Measurements from ENCODE around the gene PABPC3.
A peak's percentile ranks its signal among the peaks of the same experiment; 100 is the strongest.

GRCh38 chr13:25114220-25114619 lies 18.3 kb downstream of the PABPC3 start:
- TF ChIP-seq CTCF (IDR thresholded peaks at IDR 0.05 in 8 of 11, conservative IDR thresholded peaks at IDR 0.05 in 3 of 11): peak in 9 of 11 experiments; percentile 40 to 80 (median 69)
- TF ChIP-seq POLR2A (IDR thresholded peaks at IDR 0.05): no peak
- no peak for TF ChIP-seq POLR2AphosphoS5 (IDR thresholded peaks at IDR 0.05)

Data from spleen (tissue), 7 donors.